GM23248 (cell line): Measurements from ENCODE around the gene EGFLAM.

ENCODE experiments used
- EZH2 ChIP-seq: fragments of 200-600 bp; sonication (generic); IDR thresholded peaks from 2 replicates; pipeline ENCODE4 v1.6.1; 2018; ENCODE audit warnings: antibody characterized with exemption, mild to moderate bottlenecking; ENCODE audit not compliant: insufficient read depth, poor library complexity, severe bottlenecking
- EZH2phosphoT487 ChIP-seq: fragments of 200-600 bp; sonication (generic); IDR thresholded peaks from 2 replicates; pipeline ENCODE4 v1.6.1; 2018; ENCODE audit warnings: antibody characterized with exemption, moderate library complexity, mild to moderate bottlenecking, low read depth; ENCODE audit not compliant: insufficient read depth

- TF ChIP-seq EZH2 (no peak), EZH2phosphoT487 (no peak)
Measured at GRCh38 chr5:38448568-38449350, 190.4 kb downstream of the EGFLAM start.
